ENCODE measurements around the gene DLG2. TPM values are rescaled to one million over a fixed set of nuclear protein-coding genes. Genes with fewer than 3 reads are reported as not detected.

The DLG2 gene
- total and polyA plus RNA-seq, 11 donors, result 2.4 to 13.9 (median 7.1) TPM

DNA sequence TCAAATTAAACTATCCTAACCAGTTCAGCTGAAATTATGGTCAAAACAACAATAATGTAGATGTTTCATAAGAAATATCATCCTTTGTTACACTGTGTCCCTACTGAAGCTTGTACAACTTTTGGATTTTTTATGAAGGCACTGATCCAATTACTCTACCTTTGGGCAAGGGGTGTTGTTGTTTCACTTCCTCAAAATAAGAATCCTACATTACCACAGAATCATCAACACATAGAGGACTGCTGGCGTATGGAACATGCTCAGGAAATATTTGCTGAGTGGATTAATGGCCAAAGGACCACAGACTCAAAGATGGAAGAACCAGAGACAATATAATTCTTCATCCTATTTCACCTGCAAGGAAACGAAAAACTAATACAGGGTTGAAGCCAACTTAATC is 1433.4 kb downstream of the DLG2 start:
- Histone ChIP-seq H3K4me1 (peaks cover 0 to 2% (median 0%) of the 10 kb centered on the region in 12 donors), H3K9me3 (peaks cover 0 to 5% (median 0%) of the 10 kb centered on the region in 12 donors), H3K27ac (no peak overlapping the region), H3K36me3 (no peaks in the 10 kb centered on the region), H3K4me3 (no peak overlapping the region), H3K27me3 (no peaks in the 10 kb centered on the region)
- intact Hi-C loops (cut with DNase I), result no loop called here
- WGBS, 4 donors, result 73 to 91% (median 82%) methylated on average over 2 of the region's 2 CpGs
- DNase-seq (no peak), ATAC-seq (no peak)
- TF ChIP-seq, protein P1, sequence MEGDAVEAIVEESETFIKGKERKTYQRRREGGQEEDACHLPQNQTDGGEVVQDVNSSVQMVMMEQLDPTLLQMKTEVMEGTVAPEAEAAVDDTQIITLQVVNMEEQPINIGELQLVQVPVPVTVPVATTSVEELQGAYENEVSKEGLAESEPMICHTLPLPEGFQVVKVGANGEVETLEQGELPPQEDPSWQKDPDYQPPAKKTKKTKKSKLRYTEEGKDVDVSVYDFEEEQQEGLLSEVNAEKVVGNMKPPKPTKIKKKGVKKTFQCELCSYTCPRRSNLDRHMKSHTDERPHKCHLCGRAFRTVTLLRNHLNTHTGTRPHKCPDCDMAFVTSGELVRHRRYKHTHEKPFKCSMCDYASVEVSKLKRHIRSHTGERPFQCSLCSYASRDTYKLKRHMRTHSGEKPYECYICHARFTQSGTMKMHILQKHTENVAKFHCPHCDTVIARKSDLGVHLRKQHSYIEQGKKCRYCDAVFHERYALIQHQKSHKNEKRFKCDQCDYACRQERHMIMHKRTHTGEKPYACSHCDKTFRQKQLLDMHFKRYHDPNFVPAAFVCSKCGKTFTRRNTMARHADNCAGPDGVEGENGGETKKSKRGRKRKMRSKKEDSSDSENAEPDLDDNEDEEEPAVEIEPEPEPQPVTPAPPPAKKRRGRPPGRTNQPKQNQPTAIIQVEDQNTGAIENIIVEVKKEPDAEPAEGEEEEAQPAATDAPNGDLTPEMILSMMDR (IDR thresholded peaks at IDR 0.05), result no peak
- TF ChIP-seq POLR2A (IDR thresholded peaks at IDR 0.05), result no peak

- intact Hi-C loops (cut with DNase I), result loop anchor here in 1 of 10 donors (10.0 kb wide), 1 partner anchor 56 kb away; no protein-coding TSS in a partner anchor
- no peak for ATAC-seq
- Histone ChIP-seq H3K27me3 (no peaks in the 10 kb centered on the region), H3K4me3 (no peak overlapping the region), H3K4me1 (peaks cover 0 to 4% (median 0%) of the 10 kb centered on the region in 12 donors), H3K36me3 (no peaks in the 10 kb centered on the region), H3K27ac (no peak overlapping the region), H3K9me3 (no peaks in the 10 kb centered on the region)
- no peak for DNase-seq
- WGBS, 4 donors, result 3 to 16% (median 9%) methylated on average over 1 of the region's 1 CpG
- TF ChIP-seq, protein P1 (IDR thresholded peaks at IDR 0.05), result no peak
- TF ChIP-seq POLR2A (IDR thresholded peaks at IDR 0.05), result no peak
Measured at GRCh38 chr11:84188521-84188920, 1438.6 kb downstream of the DLG2 start.

DNA sequence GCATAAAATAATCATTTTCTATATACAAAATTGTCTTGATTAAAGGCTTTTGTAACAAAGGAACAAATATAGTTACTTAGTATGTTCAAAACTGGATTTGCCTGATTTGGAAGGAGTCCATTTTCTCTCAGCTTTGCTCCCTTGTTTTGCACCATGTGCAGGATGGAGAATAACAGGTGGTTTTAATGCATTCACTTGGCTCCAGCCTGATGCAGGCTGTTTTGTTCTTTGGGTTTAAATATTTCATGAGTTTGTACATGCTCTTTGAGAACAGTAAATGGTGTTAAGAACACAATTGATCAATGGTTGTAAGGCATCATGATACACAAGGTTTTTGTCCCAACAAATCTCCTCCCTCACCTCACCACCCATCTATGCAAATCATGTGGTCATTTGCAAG is 1454.1 kb downstream of the DLG2 start:
- H3K36me3 ChIP-seq, result no peaks in the 10 kb centered on the region
- ATAC-seq (no peak), DNase-seq (no peak)
- H3K27ac ChIP-seq, result no peak overlapping the region
- H3K27me3 ChIP-seq, result no peaks in the 10 kb centered on the region
- peaks cover 0 to 6% (median 0%) of the 10 kb centered on the region in 12 donors for H3K4me1 ChIP-seq
- H3K4me3 ChIP-seq, result no peak overlapping the region
- peaks cover 0 to 5% (median 0%) of the 10 kb centered on the region in 12 donors for H3K9me3 ChIP-seq
- no peak for TF ChIP-seq POLR2A (IDR thresholded peaks at IDR 0.05)
- TF ChIP-seq, protein P1 (IDR thresholded peaks at IDR 0.05), result no peak
- intact Hi-C loops (cut with DNase I), result no loop called here

- Histone ChIP-seq H3K9me3 (peaks cover 0 to 5% (median 0%) of the 10 kb centered on the region in 12 donors), H3K4me3 (no peak overlapping the region), H3K36me3 (no peaks in the 10 kb centered on the region), H3K27ac (no peak overlapping the region), H3K4me1 (no peaks in the 10 kb centered on the region), H3K27me3 (no peaks in the 10 kb centered on the region)
- TF ChIP-seq, protein P1 (IDR thresholded peaks at IDR 0.05), result no peak
- no peak for TF ChIP-seq POLR2A (IDR thresholded peaks at IDR 0.05)
- DNase-seq, result no peak
- WGBS, 4 donors, result 83 to 89% (median 87%) methylated on average over 2 of the region's 2 CpGs
- intact Hi-C loops (cut with DNase I), result no loop called here
- ATAC-seq, result no peak
Measured at GRCh38 chr11:84165139-84165538, 1462.0 kb downstream of the DLG2 start.
